ENCODE data around the gene KRTAP24-1.

KRTAP24-1 gene

GRCh38 chr21:30234643-30235042 is 48.1 kb downstream of the KRTAP24-1 start:
- H3K27ac ChIP-seq: peak overlapping the region; percentile 95
- TF ChIP-seq, protein P1, sequence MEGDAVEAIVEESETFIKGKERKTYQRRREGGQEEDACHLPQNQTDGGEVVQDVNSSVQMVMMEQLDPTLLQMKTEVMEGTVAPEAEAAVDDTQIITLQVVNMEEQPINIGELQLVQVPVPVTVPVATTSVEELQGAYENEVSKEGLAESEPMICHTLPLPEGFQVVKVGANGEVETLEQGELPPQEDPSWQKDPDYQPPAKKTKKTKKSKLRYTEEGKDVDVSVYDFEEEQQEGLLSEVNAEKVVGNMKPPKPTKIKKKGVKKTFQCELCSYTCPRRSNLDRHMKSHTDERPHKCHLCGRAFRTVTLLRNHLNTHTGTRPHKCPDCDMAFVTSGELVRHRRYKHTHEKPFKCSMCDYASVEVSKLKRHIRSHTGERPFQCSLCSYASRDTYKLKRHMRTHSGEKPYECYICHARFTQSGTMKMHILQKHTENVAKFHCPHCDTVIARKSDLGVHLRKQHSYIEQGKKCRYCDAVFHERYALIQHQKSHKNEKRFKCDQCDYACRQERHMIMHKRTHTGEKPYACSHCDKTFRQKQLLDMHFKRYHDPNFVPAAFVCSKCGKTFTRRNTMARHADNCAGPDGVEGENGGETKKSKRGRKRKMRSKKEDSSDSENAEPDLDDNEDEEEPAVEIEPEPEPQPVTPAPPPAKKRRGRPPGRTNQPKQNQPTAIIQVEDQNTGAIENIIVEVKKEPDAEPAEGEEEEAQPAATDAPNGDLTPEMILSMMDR (conservative IDR thresholded peaks at IDR 0.05): no peak

GRCh38 chr21:30234050-30234449 is 48.7 kb downstream of the KRTAP24-1 start:
- TF ChIP-seq, protein P1 (conservative IDR thresholded peaks at IDR 0.05): no peak
- peak overlapping the region; percentile 95 for H3K27ac ChIP-seq

DNA sequence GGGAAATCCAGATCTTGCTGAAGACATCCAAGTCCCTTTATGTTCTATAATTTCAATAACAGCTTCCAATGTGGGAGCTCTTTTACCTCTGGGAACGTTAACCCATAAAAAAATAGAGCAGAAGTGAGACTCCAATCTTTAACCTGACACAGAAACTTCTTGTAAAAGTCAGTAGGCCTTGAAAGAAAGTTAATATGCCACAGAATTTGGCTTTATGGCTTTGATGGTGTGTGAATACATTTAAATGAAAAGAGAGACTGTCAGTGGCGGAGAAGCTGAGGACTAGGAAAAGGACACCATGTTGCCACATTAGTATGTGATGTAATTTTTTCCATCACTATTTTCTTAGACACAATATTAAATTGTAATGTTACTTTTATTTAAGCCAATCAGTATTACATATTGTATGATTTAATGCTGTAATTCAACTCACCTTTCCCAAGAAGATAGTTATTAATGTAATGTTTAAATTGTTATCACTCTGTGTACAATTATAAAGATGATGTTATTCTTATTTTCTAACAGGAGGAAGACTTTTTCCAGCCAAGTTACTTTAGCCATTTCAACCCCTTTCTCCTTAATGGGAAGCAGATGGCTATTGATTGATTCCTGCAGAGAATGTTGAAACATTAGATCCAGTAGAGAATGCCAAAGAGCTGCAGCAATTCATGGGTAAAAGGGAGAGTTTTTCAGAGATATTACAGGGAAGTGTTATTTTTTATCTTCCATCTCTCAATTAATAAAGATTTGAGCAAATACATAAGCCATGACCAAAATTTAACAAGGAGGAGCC is 49.3 kb downstream of the KRTAP24-1 start:
- TF ChIP-seq, protein P1 (conservative IDR thresholded peaks at IDR 0.05): no peak
- H3K27ac ChIP-seq: peak overlapping the region; percentile 95

DNA sequence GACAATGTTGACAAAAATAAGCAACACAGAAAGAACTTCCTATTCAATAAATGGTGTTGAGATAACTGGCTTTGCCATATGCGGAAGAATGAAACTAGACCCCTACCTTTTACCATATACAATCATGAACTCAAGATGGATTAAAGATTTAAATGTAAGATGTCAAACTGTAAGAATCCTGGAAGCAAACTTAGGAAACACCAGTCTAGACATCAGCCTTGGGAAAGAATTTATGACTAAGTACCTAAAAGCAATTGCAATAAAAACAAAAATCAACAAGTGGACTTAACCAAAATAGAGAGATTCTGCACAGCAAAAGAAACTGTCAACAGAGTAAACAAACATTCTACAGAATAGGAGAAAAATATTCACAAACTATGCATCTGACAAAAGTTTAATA is 50.7 kb downstream of the KRTAP24-1 start:
- TF ChIP-seq, protein P1 (conservative IDR thresholded peaks at IDR 0.05): no peak
- peak overlapping the region; percentile 95 for H3K27ac ChIP-seq

Data from VCaP (cell line).